ENCODE measurements around the gene RANBP3L.

DNA sequence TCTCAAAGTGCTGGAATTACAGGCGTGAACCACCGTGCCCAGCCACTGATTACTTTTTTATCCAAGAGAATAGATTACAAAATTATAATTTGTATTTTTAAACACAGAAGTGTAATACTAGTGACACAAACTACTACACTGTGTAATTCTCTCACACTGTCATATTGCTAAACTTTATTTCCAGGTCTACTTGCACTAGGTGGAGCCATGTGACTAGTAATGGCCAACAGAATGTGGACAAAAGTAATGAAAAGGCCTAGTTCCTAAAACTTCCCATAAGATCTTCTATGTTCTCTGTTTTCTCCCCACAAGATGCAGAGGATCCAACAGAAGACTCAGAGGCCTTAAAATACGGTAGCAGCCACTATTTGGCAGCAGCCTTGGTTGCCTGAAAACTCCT, 87.3 kb downstream of the RANBP3L start:
- TF ChIP-seq EGR1 (IDR thresholded peaks at IDR 0.05; ENCODE audit: low read depth in 2 of 2), result no peak
- TF ChIP-seq JUND (IDR thresholded peaks at IDR 0.05), result no peak
- TF ChIP-seq CTCF (IDR thresholded peaks at IDR 0.05; ENCODE audit: low read depth, low read length, missing input control), result peak; percentile 14
- no peak for TF ChIP-seq SP1 (IDR thresholded peaks at IDR 0.05)
- no peak for TF ChIP-seq GABPA (IDR thresholded peaks at IDR 0.05 in 1 of 2, conservative IDR thresholded peaks at IDR 0.05 in 1 of 2)
- TF ChIP-seq, protein P1, sequence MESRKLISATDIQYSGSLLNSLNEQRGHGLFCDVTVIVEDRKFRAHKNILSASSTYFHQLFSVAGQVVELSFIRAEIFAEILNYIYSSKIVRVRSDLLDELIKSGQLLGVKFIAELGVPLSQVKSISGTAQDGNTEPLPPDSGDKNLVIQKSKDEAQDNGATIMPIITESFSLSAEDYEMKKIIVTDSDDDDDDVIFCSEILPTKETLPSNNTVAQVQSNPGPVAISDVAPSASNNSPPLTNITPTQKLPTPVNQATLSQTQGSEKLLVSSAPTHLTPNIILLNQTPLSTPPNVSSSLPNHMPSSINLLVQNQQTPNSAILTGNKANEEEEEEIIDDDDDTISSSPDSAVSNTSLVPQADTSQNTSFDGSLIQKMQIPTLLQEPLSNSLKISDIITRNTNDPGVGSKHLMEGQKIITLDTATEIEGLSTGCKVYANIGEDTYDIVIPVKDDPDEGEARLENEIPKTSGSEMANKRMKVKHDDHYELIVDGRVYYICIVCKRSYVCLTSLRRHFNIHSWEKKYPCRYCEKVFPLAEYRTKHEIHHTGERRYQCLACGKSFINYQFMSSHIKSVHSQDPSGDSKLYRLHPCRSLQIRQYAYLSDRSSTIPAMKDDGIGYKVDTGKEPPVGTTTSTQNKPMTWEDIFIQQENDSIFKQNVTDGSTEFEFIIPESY (IDR thresholded peaks at IDR 0.05), result no peak
- TF ChIP-seq TAF1 (conservative IDR thresholded peaks at IDR 0.05), result no peak
- TF ChIP-seq RAD21 (IDR thresholded peaks at IDR 0.05), result peak; percentile 51 to 67
- TF ChIP-seq, protein P2, sequence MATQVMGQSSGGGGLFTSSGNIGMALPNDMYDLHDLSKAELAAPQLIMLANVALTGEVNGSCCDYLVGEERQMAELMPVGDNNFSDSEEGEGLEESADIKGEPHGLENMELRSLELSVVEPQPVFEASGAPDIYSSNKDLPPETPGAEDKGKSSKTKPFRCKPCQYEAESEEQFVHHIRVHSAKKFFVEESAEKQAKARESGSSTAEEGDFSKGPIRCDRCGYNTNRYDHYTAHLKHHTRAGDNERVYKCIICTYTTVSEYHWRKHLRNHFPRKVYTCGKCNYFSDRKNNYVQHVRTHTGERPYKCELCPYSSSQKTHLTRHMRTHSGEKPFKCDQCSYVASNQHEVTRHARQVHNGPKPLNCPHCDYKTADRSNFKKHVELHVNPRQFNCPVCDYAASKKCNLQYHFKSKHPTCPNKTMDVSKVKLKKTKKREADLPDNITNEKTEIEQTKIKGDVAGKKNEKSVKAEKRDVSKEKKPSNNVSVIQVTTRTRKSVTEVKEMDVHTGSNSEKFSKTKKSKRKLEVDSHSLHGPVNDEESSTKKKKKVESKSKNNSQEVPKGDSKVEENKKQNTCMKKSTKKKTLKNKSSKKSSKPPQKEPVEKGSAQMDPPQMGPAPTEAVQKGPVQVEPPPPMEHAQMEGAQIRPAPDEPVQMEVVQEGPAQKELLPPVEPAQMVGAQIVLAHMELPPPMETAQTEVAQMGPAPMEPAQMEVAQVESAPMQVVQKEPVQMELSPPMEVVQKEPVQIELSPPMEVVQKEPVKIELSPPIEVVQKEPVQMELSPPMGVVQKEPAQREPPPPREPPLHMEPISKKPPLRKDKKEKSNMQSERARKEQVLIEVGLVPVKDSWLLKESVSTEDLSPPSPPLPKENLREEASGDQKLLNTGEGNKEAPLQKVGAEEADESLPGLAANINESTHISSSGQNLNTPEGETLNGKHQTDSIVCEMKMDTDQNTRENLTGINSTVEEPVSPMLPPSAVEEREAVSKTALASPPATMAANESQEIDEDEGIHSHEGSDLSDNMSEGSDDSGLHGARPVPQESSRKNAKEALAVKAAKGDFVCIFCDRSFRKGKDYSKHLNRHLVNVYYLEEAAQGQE (IDR thresholded peaks at IDR 0.05), result no peak
- no peak for TF ChIP-seq HNF4A (conservative IDR thresholded peaks at IDR 0.05)

Data from liver (tissue), 3 donors.